Osteoblast (primary cell): ENCODE results near the gene CA12. TPM values are rescaled to one million over a fixed set of nuclear protein-coding genes. Genes with fewer than 3 reads are reported as not detected.

Source experiments
- DNase-seq: peaks from one replicate; pipeline ENCODE4 v3.0.0; 2011; ENCODE audit warnings: low spot score, mixed read lengths; ENCODE audit not compliant: insufficient read length; ENCODE audit errors: missing footprints
- H2AFZ ChIP-seq: 2 replicates; pipeline ENCODE4 v1.6.0; 2011; ENCODE audit warnings: mild to moderate bottlenecking, low read length
- H3K27ac ChIP-seq: 2 replicates; pipeline ENCODE4 v1.5.1; 2011; ENCODE audit warnings: mild to moderate bottlenecking, low read depth, low read length, moderate library complexity
- H3K27me3 ChIP-seq: 2 replicates; pipeline ENCODE4 v1.6.0; 2012; ENCODE audit warnings: mild to moderate bottlenecking, control low read depth, inconsistent platforms, low read length, moderate library complexity; ENCODE audit not compliant: insufficient read depth
- H3K36me3 ChIP-seq: 2 replicates; pipeline ENCODE4 v1.5.1; 2011; ENCODE audit warnings: mild to moderate bottlenecking, low read length, control low read depth, moderate library complexity; ENCODE audit not compliant: insufficient read depth
- H3K4me1 ChIP-seq: 2 replicates; pipeline ENCODE4 v1.5.1; 2011; ENCODE audit warnings: mild to moderate bottlenecking, low read length, control low read depth, moderate library complexity; ENCODE audit not compliant: insufficient read depth
- H3K4me2 ChIP-seq: 2 replicates; pipeline ENCODE4 v1.6.0; 2011; ENCODE audit warnings: mild to moderate bottlenecking, low read length; ENCODE audit not compliant: insufficient read depth
- H3K4me3 ChIP-seq: fragments of 200-600 bp; sonication (generic); 3 replicates; pipeline ENCODE4 v1.5.1; 2012; ENCODE audit warnings: mild to moderate bottlenecking, low read length, inconsistent platforms; ENCODE audit not compliant: insufficient read depth
- H3K79me2 ChIP-seq: 2 replicates; pipeline ENCODE4 v1.6.0; 2012; ENCODE audit warnings: mild to moderate bottlenecking, low read length, control low read depth, inconsistent platforms; ENCODE audit not compliant: insufficient read depth
- H3K9me3 ChIP-seq: 2 replicates; pipeline ENCODE4 v1.5.1; 2011; ENCODE audit warnings: low read depth, low read length, control low read depth
- H4K20me1 ChIP-seq: 2 replicates; pipeline ENCODE4 v1.6.0; 2012; ENCODE audit warnings: mild to moderate bottlenecking, low read length, control low read depth; ENCODE audit not compliant: insufficient read depth
- CTCF ChIP-seq: IDR thresholded peaks from 2 replicates; pipeline ENCODE4 v1.5.1; 2011; ENCODE audit warnings: mild to moderate bottlenecking, low read depth, low read length, moderate library complexity; ENCODE audit errors: extremely low read depth
- total RNA-seq: library from RNA; depleted of rRNA; stranded (reverse); fragments of >200 nt; gene quantifications from 2 replicates; pipeline ENCODE4 v1.2.3, GENCODE V29; 2012

The CA12 gene
- total RNA-seq, 1 donor = 107 TPM

GRCh38 chr15:63367390-63367789 is 14.3 kb downstream of the CA12 start:
- TF ChIP-seq CTCF = no peak
- Histone ChIP-seq H3K4me1 (peaks cover 30% of the 10 kb centered on the region), H3K27me3 (no peaks in the 10 kb centered on the region), H3K79me2 (peaks cover 24% of the 10 kb centered on the region), H3K4me2 (no peak overlapping the region), H3K9me3 (no peaks in the 10 kb centered on the region), H3K4me3 (no peak overlapping the region), H4K20me1 (no peaks in the 10 kb centered on the region), H2AFZ (no peak overlapping the region), H3K27ac (no peak overlapping the region), H3K36me3 (peaks cover 9% of the 10 kb centered on the region)
- no peak for DNase-seq

- Histone ChIP-seq H3K27me3 (no peaks in the 10 kb centered on the region), H3K79me2 (peaks cover 27% of the 10 kb centered on the region), H3K4me2 (no peak overlapping the region), H3K9me3 (no peaks in the 10 kb centered on the region), H3K27ac (no peak overlapping the region), H3K36me3 (peaks cover 12% of the 10 kb centered on the region), H2AFZ (no peak overlapping the region), H3K4me1 (peaks cover 21% of the 10 kb centered on the region), H4K20me1 (no peaks in the 10 kb centered on the region), H3K4me3 (no peak overlapping the region)
- DNase-seq = peak; percentile 86
- no peak for TF ChIP-seq CTCF
Measured at GRCh38 chr15:63366451-63366850, 15.2 kb downstream of the CA12 start.

- Histone ChIP-seq H3K27me3 (no peaks in the 10 kb centered on the region), H3K36me3 (peaks cover 18% of the 10 kb centered on the region), H3K79me2 (peaks cover 27% of the 10 kb centered on the region), H3K4me2 (no peak overlapping the region), H2AFZ (no peak overlapping the region), H3K27ac (no peak overlapping the region), H4K20me1 (peaks cover 5% of the 10 kb centered on the region), H3K4me1 (peaks cover 13% of the 10 kb centered on the region), H3K9me3 (no peaks in the 10 kb centered on the region), H3K4me3 (no peak overlapping the region)
- no peak for DNase-seq
- TF ChIP-seq CTCF = no peak
Measured at GRCh38 chr15:63365273-63365680, 16.4 kb downstream of the CA12 start.

- Histone ChIP-seq H2AFZ (no peak overlapping the region), H3K27me3 (no peaks in the 10 kb centered on the region), H3K79me2 (peaks cover 26% of the 10 kb centered on the region), H3K4me2 (no peak overlapping the region), H4K20me1 (peaks cover 6% of the 10 kb centered on the region), H3K36me3 (peaks cover 18% of the 10 kb centered on the region), H3K4me3 (no peak overlapping the region), H3K27ac (no peak overlapping the region), H3K9me3 (no peaks in the 10 kb centered on the region), H3K4me1 (peaks cover 7% of the 10 kb centered on the region)
- no peak for TF ChIP-seq CTCF
- no peak for DNase-seq
Measured at GRCh38 chr15:63364399-63365272, 17.0 kb downstream of the CA12 start.
